HG03280 (cell line): Measurements from ENCODE around the gene AK3.
A peak's percentile ranks its signal among the peaks of the same experiment; 100 is the strongest.
"Not testable (repeated sequence)": the region's sequence is repeated elsewhere in the genome, so short reads cannot be mapped to it uniquely, and the experiment has no call there.

Source experiments
- ATAC-seq: cut with Tn5 transposase; IDR thresholded peaks from one replicate; pipeline ENCODE4 v1.9.1; 2021; ENCODE audit warnings: mild to moderate bottlenecking, moderate library complexity; ENCODE audit not compliant: unreplicated experiment

The AK3 gene

GRCh38 chr9:4740638-4741364 lies at the start of gene AK3:
Gene AK3, minus strand, starts transcription at chr9:4741202. Its CDS starts 115 bp downstream, at chr9:4741087.
- ATAC-seq = peak; percentile 93

- ATAC-seq = no peak
Measured at GRCh38 chr9:4788703-4789102, 47.7 kb upstream of the AK3 start.

GRCh38 chr9:4787876-4788275 lies 46.9 kb upstream of the AK3 start:
- no peak for ATAC-seq

- ATAC-seq = no peak
Measured at GRCh38 chr9:4786599-4786998, 45.6 kb upstream of the AK3 start.

GRCh38 chr9:4784403-4784802 lies 43.4 kb upstream of the AK3 start:
- ATAC-seq = no peak

GRCh38 chr9:4783191-4783590 lies 42.2 kb upstream of the AK3 start:
- not testable (repeated sequence) for ATAC-seq

GRCh38 chr9:4781408-4781807 lies 40.4 kb upstream of the AK3 start:
- ATAC-seq = no peak

GRCh38 chr9:4780651-4781050 lies 39.6 kb upstream of the AK3 start:
- no peak for ATAC-seq

GRCh38 chr9:4774958-4775357 lies 34.0 kb upstream of the AK3 start:
- ATAC-seq = not testable (repeated sequence)

GRCh38 chr9:4774209-4774608 lies 33.2 kb upstream of the AK3 start:
- ATAC-seq = no peak

- ATAC-seq = no peak
Measured at GRCh38 chr9:4771788-4772187, 30.8 kb upstream of the AK3 start.

GRCh38 chr9:4769321-4770080 lies 28.5 kb upstream of the AK3 start:
- no peak for ATAC-seq

- ATAC-seq = no peak
Measured at GRCh38 chr9:4768681-4769080, 27.7 kb upstream of the AK3 start.

- no peak for ATAC-seq
Measured at GRCh38 chr9:4764033-4764432, 23.0 kb upstream of the AK3 start.

- ATAC-seq = no peak
Measured at GRCh38 chr9:4762886-4763541, 22.0 kb upstream of the AK3 start.

- ATAC-seq = peak; percentile 76
Measured at GRCh38 chr9:4762108-4762885, 21.3 kb upstream of the AK3 start.

GRCh38 chr9:4760122-4760521 lies 19.1 kb upstream of the AK3 start:
- ATAC-seq = no peak

- no peak for ATAC-seq
Measured at GRCh38 chr9:4756420-4756819, 15.4 kb upstream of the AK3 start.

- no peak for ATAC-seq
Measured at GRCh38 chr9:4755026-4755609, 14.1 kb upstream of the AK3 start.

- ATAC-seq = not testable (repeated sequence)
Measured at GRCh38 chr9:4754530-4754929, 13.5 kb upstream of the AK3 start.
